ENCODE data around the gene ORC4.

ORC4 gene

GRCh38 chr2:148020111-148021058 is at the start of gene ORC4:
ORC4 (minus strand) TSS chr2:148020737; CDS start chr2:147975958, 44,779 bp downstream.
- peak; percentile 55 for TF ChIP-seq CTCF (conservative IDR thresholded peaks at IDR 0.05; ENCODE audit: low read depth, low read length)
- peak; percentile 100 for DNase-seq (ENCODE audit: low read depth)
- peak within 1 kb of the TSS; percentile 79 for H3K4me3 ChIP-seq (ENCODE audit: low read depth, low read length)

GRCh38 chr2:148067801-148068200 is 47.3 kb upstream of the ORC4 start:
- TF ChIP-seq CTCF (conservative IDR thresholded peaks at IDR 0.05; ENCODE audit: low read depth, low read length): no peak
- no peak overlapping the region for H3K4me3 ChIP-seq (ENCODE audit: low read depth, low read length)
- DNase-seq (ENCODE audit: low read depth): peak; percentile 8

GRCh38 chr2:148065936-148066335 is 45.4 kb upstream of the ORC4 start:
- H3K4me3 ChIP-seq (ENCODE audit: low read depth, low read length): no peak overlapping the region
- no peak for TF ChIP-seq CTCF (conservative IDR thresholded peaks at IDR 0.05; ENCODE audit: low read depth, low read length)
- DNase-seq (ENCODE audit: low read depth): no peak

GRCh38 chr2:148063633-148064032 is 43.1 kb upstream of the ORC4 start:
- no peak overlapping the region for H3K4me3 ChIP-seq (ENCODE audit: low read depth, low read length)
- DNase-seq (ENCODE audit: low read depth): no peak
- no peak for TF ChIP-seq CTCF (conservative IDR thresholded peaks at IDR 0.05; ENCODE audit: low read depth, low read length)

DNA sequence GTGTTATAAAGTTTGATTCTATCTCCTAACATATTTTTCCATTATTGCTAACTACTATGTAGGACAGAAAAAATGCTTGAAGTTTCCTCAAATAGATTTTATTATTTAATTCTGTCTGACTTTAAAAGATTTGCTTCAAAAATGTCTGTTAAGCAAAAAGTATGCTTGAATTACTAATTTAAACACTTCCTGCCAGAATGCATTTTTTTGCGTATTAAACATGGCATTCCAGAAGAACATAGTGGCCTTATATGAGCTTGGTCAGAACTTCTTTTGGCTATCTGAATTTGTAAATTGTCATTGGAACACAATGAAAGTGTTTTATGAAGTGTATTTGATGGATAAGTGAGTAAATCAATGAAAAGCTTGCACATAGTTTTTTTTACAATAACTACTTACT is 38.1 kb upstream of the ORC4 start:
- TF ChIP-seq CTCF (conservative IDR thresholded peaks at IDR 0.05; ENCODE audit: low read depth, low read length): no peak
- no peak overlapping the region for H3K4me3 ChIP-seq (ENCODE audit: low read depth, low read length)
- no peak for DNase-seq (ENCODE audit: low read depth)

- no peak for TF ChIP-seq CTCF (conservative IDR thresholded peaks at IDR 0.05; ENCODE audit: low read depth, low read length)
- H3K4me3 ChIP-seq (ENCODE audit: low read depth, low read length): no peak overlapping the region
- DNase-seq (ENCODE audit: low read depth): no peak
These were observed 32.1 kb upstream of the ORC4 start for GRCh38 chr2:148052687-148053086.

GRCh38 chr2:148049284-148049683 is 28.7 kb upstream of the ORC4 start:
- DNase-seq (ENCODE audit: low read depth): no peak
- TF ChIP-seq CTCF (conservative IDR thresholded peaks at IDR 0.05; ENCODE audit: low read depth, low read length): no peak
- H3K4me3 ChIP-seq (ENCODE audit: low read depth, low read length): no peak overlapping the region

Measured in choroid plexus epithelial cell (primary cell).